MM.1S (cell line): Measurements from ENCODE around the gene WHAMM.

Experiments
- DNase-seq: peaks from one replicate; pipeline ENCODE4 v3.0.0-alpha.2; 2015
- H2AFZ ChIP-seq: fragments of 300-600 bp; sonication (generic); 2 replicates; pipeline ENCODE4 v1.6.0; 2016; ENCODE audit warnings: antibody characterized with exemption, low read length
- H3F3A ChIP-seq: fragments of 300-600 bp; sonication (generic); 2 replicates; pipeline ENCODE4 v1.6.1; 2016; ENCODE audit warnings: mild to moderate bottlenecking, antibody characterized with exemption, low read length, moderate library complexity, mixed read lengths; ENCODE audit not compliant: insufficient read depth
- H3K27ac ChIP-seq: fragments of 300-600 bp; sonication (generic); 2 replicates; pipeline ENCODE4 v1.5.1; 2016; ENCODE audit warnings: mild to moderate bottlenecking, low read length
- H3K27me3 ChIP-seq: fragments of 300-600 bp; sonication (generic); replicated peaks from 2 replicates; pipeline ENCODE4 v1.6.0; 2016; ENCODE audit warnings: low read length; ENCODE audit not compliant: insufficient read depth
- H3K36me3 ChIP-seq: fragments of 300-600 bp; sonication (generic); replicated peaks from 2 replicates; pipeline ENCODE4 v1.6.1; 2016; ENCODE audit warnings: mild to moderate bottlenecking, low read length, mixed read lengths; ENCODE audit not compliant: insufficient read depth
- H3K4me1 ChIP-seq: fragments of 300-600 bp; sonication (generic); 2 replicates; pipeline ENCODE4 v1.6.1; 2016; ENCODE audit warnings: low read length, mixed read lengths
- H3K4me2 ChIP-seq: fragments of 300-600 bp; sonication (generic); 2 replicates; pipeline ENCODE4 v1.6.0; 2016; ENCODE audit warnings: low read depth, low read length
- H3K4me3 ChIP-seq: fragments of 300-600 bp; sonication (generic); 2 replicates; pipeline ENCODE4 v1.5.1; 2016; ENCODE audit warnings: low read length, mixed read lengths
- H3K79me2 ChIP-seq: fragments of 300-600 bp; sonication (generic); 2 replicates; pipeline ENCODE4 v1.6.1; 2016; ENCODE audit warnings: mixed run types, low read length, mixed read lengths
- H3K9ac ChIP-seq: fragments of 300-600 bp; sonication (generic); 2 replicates; pipeline ENCODE4 v1.6.1; 2016; ENCODE audit warnings: low read length, mixed read lengths
- H3K9me2 ChIP-seq: fragments of 300-600 bp; sonication (generic); replicated peaks from 2 replicates; pipeline ENCODE4 v1.6.1; 2016; ENCODE audit warnings: mild to moderate bottlenecking, low read length, mixed read lengths; ENCODE audit not compliant: insufficient read depth
- H3K9me3 ChIP-seq: fragments of 300-600 bp; sonication (generic); replicated peaks from 2 replicates; pipeline ENCODE4 v1.6.1; 2016; ENCODE audit warnings: mild to moderate bottlenecking, low read length, mixed read lengths; ENCODE audit not compliant: insufficient read depth
- H4K20me1 ChIP-seq: fragments of 300-600 bp; sonication (generic); 2 replicates; pipeline ENCODE4 v1.6.1; 2016; ENCODE audit warnings: mild to moderate bottlenecking, low read length, moderate library complexity, mixed read lengths; ENCODE audit not compliant: insufficient read depth
- CTCF ChIP-seq: fragments of 300-600 bp; sonication (generic); IDR thresholded peaks from 2 replicates; pipeline ENCODE4 v1.5.1; 2016; ENCODE audit warnings: antibody characterized with exemption, low read length, mixed read lengths
- EZH2 ChIP-seq: fragments of 300-600 bp; sonication (generic); optimal IDR thresholded peaks from 2 replicates; pipeline ENCODE3; 2017; ENCODE audit warnings: low read depth, mild to moderate bottlenecking, antibody characterized with exemption, low read length, mixed read lengths
- EZH2phosphoT487 ChIP-seq: fragments of 300-600 bp; sonication (generic); IDR thresholded peaks from 2 replicates; pipeline ENCODE4 v1.6.1; 2018; ENCODE audit warnings: antibody characterized with exemption, low read length

WHAMM gene

GRCh38 chr15:82823049-82823448 lies 13.6 kb downstream of the WHAMM start:
- peaks cover 7% of the 10 kb centered on the region; the same call in 1 of the 2 replicates for H3K36me3 ChIP-seq
- H3K27ac ChIP-seq, result no peak overlapping the region
- H4K20me1 ChIP-seq, result no peaks in the 10 kb centered on the region
- no peaks in the 10 kb centered on the region for H3K79me2 ChIP-seq
- no peaks in the 10 kb centered on the region for H3K4me1 ChIP-seq
- H3K9ac ChIP-seq, result no peak overlapping the region
- no peak overlapping the region for H3K4me3 ChIP-seq
- H3K9me3 ChIP-seq, result no peaks in the 10 kb centered on the region
- no peaks in the 10 kb centered on the region for H3F3A ChIP-seq
- TF ChIP-seq CTCF (no peak), EZH2phosphoT487 (no peak), EZH2 (no peak)
- no peaks in the 10 kb centered on the region for H3K27me3 ChIP-seq
- H3K4me2 ChIP-seq, result no peak overlapping the region
- DNase-seq, result no peak
- no peak overlapping the region for H2AFZ ChIP-seq
- no peaks in the 10 kb centered on the region for H3K9me2 ChIP-seq

- Histone ChIP-seq H3K9me3 (no peaks in the 10 kb centered on the region), H3K9me2 (no peaks in the 10 kb centered on the region), H4K20me1 (no peaks in the 10 kb centered on the region), H3K4me3 (no peak overlapping the region), H3K79me2 (no peaks in the 10 kb centered on the region), H3K9ac (no peak overlapping the region), H3K27me3 (no peaks in the 10 kb centered on the region), H2AFZ (no peak overlapping the region), H3K4me2 (no peak overlapping the region), H3F3A (no peaks in the 10 kb centered on the region), H3K27ac (no peak overlapping the region), H3K36me3 (peaks cover 13% of the 10 kb centered on the region), H3K4me1 (no peaks in the 10 kb centered on the region)
- DNase-seq, result no peak
- TF ChIP-seq CTCF, result no peak
- TF ChIP-seq EZH2phosphoT487, result no peak
- TF ChIP-seq EZH2, result no peak
Observed at GRCh38 chr15:82828075-82828474, 18.6 kb downstream of the WHAMM start.

GRCh38 chr15:82829234-82829633 lies 19.8 kb downstream of the WHAMM start:
- no peak for TF ChIP-seq EZH2
- TF ChIP-seq EZH2phosphoT487, result no peak
- no peak for TF ChIP-seq CTCF
- Histone ChIP-seq H3K79me2 (no peaks in the 10 kb centered on the region), H3K4me2 (no peak overlapping the region), H3K27ac (no peak overlapping the region), H4K20me1 (no peaks in the 10 kb centered on the region), H3K36me3 (peaks cover 15% of the 10 kb centered on the region), H3K27me3 (no peaks in the 10 kb centered on the region), H3F3A (no peaks in the 10 kb centered on the region), H2AFZ (no peak overlapping the region), H3K9me3 (no peaks in the 10 kb centered on the region), H3K4me3 (no peak overlapping the region), H3K9ac (no peak overlapping the region), H3K4me1 (no peaks in the 10 kb centered on the region), H3K9me2 (no peaks in the 10 kb centered on the region)
- DNase-seq, result no peak
